GM13976 (cell line): Measurements from ENCODE around the gene MCEMP1.

ENCODE experiments used
- DNase-seq: peaks from one replicate; pipeline ENCODE4 v3.0.0; 2012; ENCODE audit warnings: low spot score
- in situ Hi-C: fragments of 300-500 bp; cut with MboI; formaldehyde crosslinking; loops from one replicate; pipeline ENCODE4 v1.12.0; 2022; ENCODE audit warnings: low sequenced_read_pairs, mixed read lengths, inconsistent platforms; ENCODE audit not compliant: unreplicated experiment
- TF ChIP-seq, protein P1 (sequence below): IDR thresholded peaks from 2 replicates; pipeline ENCODE4 v1.5.1; 2012; ENCODE audit warnings: borderline replicate concordance, mild to moderate bottlenecking; ENCODE audit not compliant: insufficient read depth; ENCODE audit errors: extremely low read depth, missing control alignments, control extremely low read depth

Gene MCEMP1

DNA sequence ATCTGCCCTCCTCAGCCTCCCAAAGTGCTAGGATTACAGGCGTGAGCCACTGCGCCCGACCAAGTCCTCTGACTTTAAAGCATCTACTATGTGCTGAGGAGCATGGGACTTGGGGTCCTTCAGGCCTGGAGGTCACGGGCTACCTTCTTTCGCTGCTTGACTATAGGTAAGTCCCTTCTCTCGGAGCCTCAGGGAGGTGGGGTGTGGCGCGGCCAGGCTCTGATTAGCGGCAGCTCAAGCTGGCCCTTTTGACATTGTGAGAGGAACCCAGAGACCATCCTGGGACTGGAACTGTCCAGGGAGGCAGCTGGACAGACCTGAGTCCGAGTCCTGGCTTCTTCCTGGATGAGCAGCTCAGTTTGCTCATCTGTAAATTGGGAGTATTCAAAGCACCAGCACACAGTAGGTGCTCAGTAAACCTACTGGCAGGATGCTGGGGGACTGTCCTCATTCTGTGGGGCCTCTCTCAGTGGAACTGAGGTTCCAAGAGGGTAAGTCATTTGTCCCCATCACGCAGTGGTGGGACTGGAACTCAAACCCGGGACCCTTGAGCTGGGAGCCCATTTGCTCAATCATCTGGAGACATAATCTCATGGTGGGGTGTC lies 24.3 kb downstream of the MCEMP1 start:
- TF ChIP-seq, protein P1, sequence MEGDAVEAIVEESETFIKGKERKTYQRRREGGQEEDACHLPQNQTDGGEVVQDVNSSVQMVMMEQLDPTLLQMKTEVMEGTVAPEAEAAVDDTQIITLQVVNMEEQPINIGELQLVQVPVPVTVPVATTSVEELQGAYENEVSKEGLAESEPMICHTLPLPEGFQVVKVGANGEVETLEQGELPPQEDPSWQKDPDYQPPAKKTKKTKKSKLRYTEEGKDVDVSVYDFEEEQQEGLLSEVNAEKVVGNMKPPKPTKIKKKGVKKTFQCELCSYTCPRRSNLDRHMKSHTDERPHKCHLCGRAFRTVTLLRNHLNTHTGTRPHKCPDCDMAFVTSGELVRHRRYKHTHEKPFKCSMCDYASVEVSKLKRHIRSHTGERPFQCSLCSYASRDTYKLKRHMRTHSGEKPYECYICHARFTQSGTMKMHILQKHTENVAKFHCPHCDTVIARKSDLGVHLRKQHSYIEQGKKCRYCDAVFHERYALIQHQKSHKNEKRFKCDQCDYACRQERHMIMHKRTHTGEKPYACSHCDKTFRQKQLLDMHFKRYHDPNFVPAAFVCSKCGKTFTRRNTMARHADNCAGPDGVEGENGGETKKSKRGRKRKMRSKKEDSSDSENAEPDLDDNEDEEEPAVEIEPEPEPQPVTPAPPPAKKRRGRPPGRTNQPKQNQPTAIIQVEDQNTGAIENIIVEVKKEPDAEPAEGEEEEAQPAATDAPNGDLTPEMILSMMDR: no peak
- DNase-seq: no peak
- in situ Hi-C loops: no loop called here

DNA sequence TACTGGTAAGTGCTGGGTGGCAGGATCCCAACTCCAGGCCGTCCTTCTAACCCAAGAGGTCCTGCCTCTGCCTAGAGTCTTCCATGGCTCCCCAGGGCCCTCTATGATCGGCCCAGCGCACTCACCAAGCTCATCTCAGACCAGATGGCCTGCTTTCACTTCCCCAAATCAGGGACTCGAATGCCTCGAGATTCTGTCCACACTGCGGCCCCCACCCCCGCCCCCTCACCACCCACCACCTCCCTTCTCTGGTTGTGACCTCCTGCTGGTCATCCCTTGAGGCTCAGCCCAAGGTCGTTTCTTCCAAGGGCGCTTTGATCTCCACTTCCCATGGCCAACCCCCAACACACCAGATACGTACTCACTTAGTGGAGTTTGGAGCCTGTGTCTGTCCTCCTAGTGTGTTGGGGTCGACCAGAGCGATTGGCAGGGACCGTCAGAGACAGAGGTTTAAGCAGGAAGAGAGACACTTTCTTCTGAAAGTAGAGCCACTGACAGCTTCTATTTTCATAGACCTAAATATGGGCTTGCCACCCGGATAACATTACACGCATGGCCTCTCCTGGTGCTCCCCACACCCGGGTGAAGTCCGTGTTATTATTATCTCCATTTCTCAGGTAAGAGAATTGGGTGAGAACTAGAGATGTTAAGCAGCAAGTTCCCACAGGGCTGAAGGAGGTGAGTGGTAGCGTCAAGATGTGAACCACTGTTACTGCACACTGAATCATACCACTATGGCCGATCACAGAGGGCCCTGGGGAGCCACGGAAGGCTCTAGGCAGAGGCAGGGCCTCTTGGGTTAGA lies 25.0 kb downstream of the MCEMP1 start, which contains the start of gene FCER2:
Gene FCER2 (minus strand): TSS at position 478 of the 804 bp plus-strand sequence. CDS start 2,371 bp downstream, outside the sequence.
- TF ChIP-seq, protein P1: no peak
- DNase-seq: peak; percentile 79
- in situ Hi-C loops: no loop called here

DNA sequence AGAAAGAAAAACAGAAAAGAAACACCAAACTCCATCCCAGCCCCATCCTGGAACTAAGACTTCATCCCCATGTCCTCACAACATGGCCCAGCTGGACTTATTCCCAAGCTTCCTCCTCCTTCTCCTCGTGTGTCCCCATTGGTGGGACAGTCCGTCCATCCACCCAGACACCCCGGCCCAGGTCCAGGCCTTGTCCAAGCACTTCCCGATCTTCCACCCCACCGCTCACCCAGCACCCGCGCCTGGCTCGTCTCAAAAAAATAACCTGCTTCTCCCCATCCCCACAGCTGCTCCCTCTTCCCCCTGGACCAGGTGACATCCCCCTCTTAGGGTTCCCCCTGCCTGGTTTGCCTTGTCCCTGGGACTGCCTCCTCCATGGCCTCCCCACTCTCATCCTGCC lies 26.4 kb downstream of the MCEMP1 start:
- in situ Hi-C loops: no loop called here
- no peak for DNase-seq
- TF ChIP-seq, protein P1: no peak

DNA sequence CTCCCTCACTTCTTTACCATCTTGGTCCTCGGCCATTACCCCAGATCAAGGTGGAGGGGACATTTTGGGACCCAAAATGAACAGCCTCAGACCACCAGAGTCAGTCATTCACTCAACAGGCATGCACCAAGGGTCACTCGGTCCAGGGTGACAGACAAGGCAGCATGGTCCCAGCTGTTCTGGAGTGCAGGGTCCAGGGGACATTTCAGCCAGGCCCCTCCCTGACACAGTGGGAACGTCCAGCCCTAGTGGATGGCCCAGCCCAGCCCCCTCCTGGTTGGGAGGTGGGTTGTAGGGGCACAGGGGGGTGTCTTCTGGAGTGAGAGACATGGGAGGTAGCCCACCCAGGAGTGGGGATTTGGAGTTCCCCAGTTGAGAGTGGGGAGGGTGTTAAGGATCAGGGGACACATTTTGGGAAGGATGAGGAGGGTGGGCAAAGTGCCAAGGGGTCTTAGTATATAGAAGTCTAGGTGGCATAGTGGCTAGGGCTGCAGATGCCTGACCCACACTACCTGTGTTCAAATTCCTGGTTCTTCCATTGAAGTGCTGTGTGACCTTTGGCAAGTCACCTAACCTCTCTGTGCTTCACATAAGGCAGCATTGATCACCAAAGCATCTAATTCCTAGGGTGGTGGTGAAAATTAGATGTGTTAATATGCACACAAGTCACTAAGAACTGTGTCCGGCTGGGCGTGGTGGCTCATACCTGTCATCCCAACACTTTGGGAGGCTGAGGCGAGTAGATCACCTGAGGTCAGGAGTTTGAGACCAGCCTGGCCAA lies 27.6 kb downstream of the MCEMP1 start:
- in situ Hi-C loops: no loop called here
- DNase-seq: no peak
- TF ChIP-seq, protein P1: no peak

DNA sequence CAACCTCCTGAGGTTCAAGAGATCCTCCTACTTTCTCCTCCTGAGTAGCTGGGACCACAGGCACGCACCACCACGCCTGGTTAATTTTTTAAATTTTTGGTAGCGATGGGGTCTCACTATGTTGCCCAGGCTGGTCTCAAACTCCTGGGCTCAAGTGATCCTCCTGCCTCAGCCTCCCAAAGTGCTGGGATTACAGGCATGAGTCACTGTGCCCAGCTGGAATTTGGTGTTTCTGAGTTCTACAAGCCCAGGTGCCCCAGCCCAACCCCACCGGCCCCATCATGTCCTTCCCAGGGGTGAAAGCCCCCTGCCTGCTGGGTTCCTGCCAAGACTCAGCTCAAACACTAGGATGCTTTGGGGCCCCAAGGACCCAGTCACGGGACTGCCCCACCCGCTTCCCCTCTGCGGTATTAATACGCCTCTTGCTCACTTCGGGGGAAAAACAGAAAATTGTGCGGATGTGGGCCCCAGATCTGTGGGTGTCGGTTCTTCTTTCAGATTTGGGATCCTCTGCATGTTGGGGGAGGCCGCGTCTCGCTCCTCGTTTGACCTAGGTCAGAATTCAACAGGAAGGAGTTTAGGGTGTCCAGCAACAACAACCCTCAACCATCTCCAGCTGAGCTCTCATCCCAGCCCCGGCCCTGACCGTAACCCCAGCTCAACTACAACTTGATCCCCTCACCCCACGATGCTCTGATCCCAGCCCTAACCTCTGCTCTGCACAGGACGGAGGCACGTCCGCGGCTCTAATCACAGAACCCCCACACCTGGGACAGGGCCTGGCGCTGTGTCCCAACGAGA lies 28.7 kb downstream of the MCEMP1 start:
- in situ Hi-C loops: no loop called here
- TF ChIP-seq, protein P1: no peak
- DNase-seq: peak; percentile 80
